GM12892 (cell line): Measurements from ENCODE around the gene EEF1AKMT4.

Source experiments
- DNase-seq: peaks from one replicate; pipeline ENCODE4 v3.0.0; 2011; ENCODE audit not compliant: insufficient read length
- FAIRE-seq: peaks from 2 replicates; lab custom pipeline; 2011; peaks lifted over from hg19 to GRCh38; lab: Jason Lieb, UNC
- POLR2A ChIP-seq: IDR thresholded peaks from 2 replicates; pipeline ENCODE4 v1.6.1; 2011; ENCODE audit warnings: low read depth, low read length, control low read depth
- POLR2AphosphoS5 ChIP-seq: IDR thresholded peaks from 2 replicates; pipeline ENCODE4 v1.6.1; 2011; ENCODE audit warnings: low read depth, low read length, control low read depth
- TAF1 ChIP-seq: IDR thresholded peaks from 2 replicates; pipeline ENCODE4 v1.6.1; 2011; ENCODE audit warnings: low read depth, mild to moderate bottlenecking, control low read depth, low read length, borderline replicate concordance

EEF1AKMT4 gene

DNA sequence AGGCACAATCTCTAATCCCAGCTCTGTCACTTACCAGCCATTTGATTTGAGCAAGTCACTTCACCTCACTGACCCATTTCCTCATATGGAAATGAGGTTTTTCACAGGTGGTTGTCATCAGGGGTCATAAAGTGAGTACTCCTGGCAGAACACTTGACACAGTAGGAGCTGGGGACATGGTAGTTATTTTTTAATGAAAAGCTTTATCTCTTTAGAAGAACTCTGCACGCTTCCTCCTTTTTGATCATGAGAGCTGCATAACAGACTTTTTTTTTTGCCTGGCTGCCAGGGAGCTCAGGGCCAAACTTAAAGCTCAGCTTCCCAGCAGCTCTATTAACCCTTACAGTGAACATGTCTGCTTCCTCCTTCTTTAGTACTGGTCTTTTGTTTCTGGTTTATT, 11.7 kb upstream of the EEF1AKMT4 start:
- no peak for TF ChIP-seq TAF1
- no peak for TF ChIP-seq POLR2AphosphoS5
- no peak for TF ChIP-seq POLR2A
- DNase-seq (no peak), FAIRE-seq (no peak)

DNA sequence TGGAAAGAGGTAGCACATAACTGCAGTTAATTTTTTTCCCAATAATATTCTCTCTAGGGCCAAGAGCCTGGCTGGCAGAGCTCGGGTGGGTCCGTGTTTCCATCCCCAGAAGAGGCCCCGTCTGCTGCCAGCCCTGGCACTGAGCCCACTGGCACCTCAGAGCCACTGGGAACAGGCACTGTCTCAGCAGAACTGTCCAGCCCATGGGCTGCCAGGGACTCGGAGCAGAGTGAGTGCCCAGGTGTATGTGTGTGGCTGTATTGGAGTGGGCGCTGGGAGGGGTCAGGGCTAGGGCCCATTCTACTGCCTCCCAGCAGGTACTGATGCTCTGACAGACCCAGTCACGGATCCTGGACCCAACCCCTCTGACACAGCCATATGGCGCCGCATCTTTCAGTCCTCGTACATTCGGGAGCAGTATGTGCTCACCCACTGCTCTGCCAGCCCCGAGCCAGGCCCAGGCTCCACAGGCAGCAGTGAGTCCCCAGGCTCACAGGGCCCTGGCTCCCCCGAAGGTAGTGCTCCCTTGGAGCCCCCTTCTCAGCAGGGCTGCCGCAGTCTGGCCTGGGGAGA, 11.1 kb upstream of the EEF1AKMT4 start:
- FAIRE-seq (no peak), DNase-seq (no peak)
- no peak for TF ChIP-seq POLR2A
- no peak for TF ChIP-seq TAF1
- TF ChIP-seq POLR2AphosphoS5: no peak

DNA sequence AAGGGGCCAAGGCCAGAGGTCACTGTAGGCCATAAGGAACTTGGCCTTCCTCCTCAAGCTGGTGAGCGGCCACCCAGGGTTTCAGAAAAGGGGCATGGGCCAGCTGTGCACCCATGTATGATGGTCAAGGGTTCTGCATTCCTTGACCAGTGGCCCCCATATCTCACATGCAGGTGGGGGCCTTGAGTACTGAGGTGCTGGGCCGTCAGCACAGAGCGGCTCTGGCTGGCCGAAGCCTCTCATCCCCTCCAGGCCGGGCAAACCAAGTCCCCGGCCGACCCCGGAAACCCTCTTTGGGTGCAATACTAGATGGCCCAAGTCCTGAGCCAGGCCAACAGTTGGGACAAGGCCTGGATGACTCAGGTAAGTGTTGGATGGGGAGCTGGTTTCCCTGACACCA, 10.3 kb upstream of the EEF1AKMT4 start:
- TF ChIP-seq POLR2AphosphoS5 (no peak), POLR2A (no peak), TAF1 (no peak)
- no peak for DNase-seq
- no peak for FAIRE-seq

DNA sequence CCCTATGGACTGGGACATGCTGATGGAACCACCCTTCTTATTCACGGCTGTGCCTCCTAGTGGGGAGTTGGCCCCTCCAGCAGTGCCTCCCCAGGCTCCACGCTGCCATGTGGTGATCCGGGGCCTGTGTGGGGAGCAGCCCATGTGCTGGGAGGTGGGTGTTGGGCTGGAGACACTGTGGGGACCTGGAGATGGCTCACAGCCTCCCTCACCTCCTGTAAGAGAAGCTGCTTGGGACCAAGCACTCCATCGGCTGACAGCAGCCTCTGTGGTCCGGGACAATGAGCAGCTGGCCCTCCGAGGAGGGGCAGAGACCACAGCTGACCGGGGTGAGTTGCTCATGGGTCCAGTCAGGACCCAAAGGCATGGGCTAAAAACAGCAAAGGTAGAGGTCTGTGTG, 9.8 kb upstream of the EEF1AKMT4 start:
- FAIRE-seq (no peak), DNase-seq (no peak)
- TF ChIP-seq POLR2AphosphoS5: no peak
- TF ChIP-seq POLR2A: no peak
- no peak for TF ChIP-seq TAF1

DNA sequence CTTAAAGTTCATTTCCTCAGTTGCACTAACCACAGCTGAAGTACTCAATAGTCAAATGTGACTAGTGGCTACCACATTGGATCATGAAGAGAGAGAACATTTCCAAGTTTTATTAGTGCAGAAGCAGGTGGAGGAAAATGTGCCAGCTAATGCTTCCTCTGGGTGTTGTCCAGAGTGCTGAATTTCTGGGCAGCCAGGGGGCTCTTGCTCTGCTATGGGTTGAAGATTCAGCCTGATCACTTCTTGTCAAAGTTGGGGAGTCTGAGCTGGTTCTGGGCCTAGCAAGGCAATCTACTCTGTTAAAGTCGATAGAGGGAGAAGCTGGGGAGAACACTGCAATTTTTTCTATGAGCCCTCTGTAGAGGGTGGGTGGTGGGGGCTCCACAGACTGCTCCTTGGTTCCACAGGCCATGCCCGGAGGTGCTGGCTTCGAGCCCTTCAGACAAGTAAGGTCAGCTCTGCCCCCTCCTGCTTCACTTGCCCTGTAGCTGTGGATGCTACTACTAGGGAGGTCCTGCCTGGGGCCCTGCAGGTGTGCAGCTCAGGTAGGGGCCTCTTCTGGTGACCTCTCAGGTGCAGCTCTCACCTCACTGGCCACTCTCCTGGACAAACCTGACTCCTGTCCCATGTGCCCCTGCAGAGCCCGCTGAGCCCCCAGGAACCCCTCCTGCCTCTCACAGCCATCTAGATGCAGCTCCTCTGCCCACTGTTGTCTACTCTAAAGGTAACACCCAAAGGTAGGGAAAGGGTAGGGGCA, 8.9 kb upstream of the EEF1AKMT4 start:
- FAIRE-seq (no peak), DNase-seq (no peak)
- TF ChIP-seq TAF1 (no peak), POLR2AphosphoS5 (no peak), POLR2A (no peak)

DNA sequence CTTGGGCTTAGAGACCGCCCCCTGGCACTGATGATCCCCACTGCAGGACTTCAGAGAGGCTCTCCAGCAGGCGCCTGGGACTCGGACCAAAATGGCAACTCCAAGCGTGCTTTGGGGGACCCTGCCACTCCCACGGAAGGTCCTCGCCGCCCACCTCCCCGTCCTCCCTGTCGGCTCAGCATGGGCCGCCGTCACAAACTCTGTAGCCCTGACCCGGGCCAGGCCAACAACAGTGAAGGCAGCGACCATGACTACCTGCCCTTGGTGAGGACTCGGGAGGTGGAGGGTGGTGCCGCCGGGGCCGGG, 8.4 kb upstream of the EEF1AKMT4 start:
- TF ChIP-seq TAF1 (no peak), POLR2AphosphoS5 (no peak), POLR2A (no peak)
- FAIRE-seq: no peak

DNA sequence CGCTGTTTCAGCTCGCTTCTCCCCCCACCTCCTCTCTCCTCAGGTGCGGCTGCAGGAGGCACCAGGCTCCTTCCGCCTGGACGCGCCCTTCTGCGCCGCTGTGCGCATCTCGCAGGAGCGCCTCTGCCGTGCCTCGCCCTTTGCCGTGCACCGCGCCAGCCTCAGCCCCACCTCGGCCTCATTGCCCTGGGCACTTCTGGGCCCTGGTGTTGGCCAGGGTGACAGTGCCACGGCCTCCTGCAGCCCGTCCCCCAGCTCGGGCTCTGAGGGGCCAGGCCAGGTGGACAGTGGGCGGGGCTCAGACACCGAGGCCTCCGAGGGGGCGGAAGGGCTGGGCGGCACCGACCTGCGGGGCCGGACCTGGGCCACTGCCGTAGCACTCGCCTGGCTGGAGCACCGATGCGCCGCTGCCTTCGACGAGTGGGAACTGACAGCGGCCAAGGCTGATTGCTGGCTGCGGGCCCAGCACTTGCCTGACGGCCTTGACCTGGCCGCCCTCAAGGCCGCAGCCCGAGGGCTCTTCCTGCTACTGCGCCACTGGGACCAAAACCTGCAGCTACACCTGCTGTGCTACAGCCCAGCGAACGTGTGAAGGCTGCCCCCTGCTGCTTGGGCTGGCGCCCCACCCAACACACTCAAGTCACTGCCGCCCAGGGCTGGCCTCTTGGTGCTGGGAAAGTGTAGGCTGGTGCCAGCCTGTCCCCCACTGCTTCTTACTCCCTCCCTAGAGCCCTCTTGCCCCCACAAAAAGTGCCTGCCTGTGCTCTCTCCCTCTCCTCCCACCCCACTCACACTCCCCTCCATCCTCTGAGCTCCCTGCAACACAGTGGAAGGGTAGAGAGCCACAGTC, 7.8 kb upstream of the EEF1AKMT4 start:
- no peak for TF ChIP-seq POLR2AphosphoS5
- no peak for TF ChIP-seq TAF1
- TF ChIP-seq POLR2A: no peak
- no peak for DNase-seq
- FAIRE-seq: no peak

More for the DNA sequence above, 8.4 kb upstream of the EEF1AKMT4 start:
- no peak for DNase-seq

DNA sequence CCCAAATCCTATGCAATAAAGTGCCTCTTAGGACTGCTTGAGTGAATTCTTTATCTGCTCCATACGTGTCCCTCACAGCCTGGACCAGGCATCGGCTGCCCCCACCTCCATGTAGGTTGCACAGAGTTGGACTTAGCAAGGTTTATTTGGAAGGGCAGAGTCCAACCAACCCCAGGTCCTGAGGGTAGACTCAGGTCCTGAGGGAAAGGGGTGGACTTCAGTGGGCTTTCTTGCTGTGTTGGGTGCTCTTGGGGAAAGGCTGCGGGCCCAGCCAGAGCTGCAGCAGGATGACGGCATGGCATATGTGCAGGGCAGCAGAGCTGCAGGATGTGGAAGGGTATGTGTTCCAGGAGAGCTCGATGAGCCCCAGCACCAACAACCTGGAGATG, 7.2 kb upstream of the EEF1AKMT4 start:
- no peak for FAIRE-seq
- no peak for DNase-seq
- TF ChIP-seq POLR2AphosphoS5: no peak
- TF ChIP-seq POLR2A: no peak
- TF ChIP-seq TAF1: no peak

DNA sequence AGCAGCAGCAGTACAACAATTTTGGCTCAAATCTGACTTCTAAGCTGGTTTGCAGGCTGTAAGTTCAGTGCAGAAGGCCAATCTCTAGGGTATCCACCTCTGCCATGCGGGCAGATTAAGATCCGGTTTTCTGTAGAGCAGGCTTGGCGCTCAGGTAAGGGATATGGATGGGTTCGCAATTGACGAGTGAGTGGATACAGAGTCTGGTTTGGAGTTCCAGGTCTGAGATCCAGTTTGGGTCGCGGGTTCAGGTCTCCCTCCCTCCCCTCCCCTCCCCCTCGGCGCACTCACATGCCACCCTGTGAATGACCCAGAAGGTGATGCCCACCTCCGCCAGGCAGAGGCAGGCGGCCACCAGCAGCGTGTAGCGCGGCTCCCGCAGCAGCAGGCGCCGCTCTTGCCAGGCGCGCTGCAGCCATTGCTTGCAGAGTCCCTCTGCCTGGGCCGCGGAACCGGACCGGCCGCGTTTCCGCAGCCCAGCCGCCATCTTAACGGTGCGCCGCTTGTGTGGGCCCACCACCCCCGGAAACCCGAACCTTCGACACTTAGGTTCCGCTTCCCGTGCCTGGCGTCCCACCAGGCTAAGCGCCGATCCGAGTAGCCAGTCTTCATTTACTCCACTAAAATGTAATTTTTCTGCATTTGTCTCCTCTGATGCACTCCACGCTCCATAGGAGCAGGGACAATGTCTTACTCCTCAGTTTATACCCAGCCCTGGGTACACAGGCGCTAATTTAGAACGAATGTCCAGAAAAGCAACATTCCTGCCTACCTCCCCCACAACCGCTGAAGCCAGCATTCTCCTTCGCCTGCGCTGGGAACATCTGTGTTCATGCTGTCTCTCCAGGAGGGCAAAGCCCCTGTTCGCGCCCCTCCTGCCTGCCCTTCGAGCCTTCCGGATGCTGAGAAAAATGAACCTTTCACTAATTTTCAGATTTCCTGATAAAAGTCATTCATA, 739 bp upstream of the EEF1AKMT4 start, which contains the start of gene ALG3:
ALG3 (minus strand) TSS at position 509 of the 958 bp plus-strand sequence; CDS start at position 487, 22 bp downstream.
- FAIRE-seq: peak; percentile 86
- DNase-seq: peak; percentile 77
- TF ChIP-seq POLR2A (peak; percentile 97), TAF1 (peak; percentile 97), POLR2AphosphoS5 (peak; percentile 86)

DNA sequence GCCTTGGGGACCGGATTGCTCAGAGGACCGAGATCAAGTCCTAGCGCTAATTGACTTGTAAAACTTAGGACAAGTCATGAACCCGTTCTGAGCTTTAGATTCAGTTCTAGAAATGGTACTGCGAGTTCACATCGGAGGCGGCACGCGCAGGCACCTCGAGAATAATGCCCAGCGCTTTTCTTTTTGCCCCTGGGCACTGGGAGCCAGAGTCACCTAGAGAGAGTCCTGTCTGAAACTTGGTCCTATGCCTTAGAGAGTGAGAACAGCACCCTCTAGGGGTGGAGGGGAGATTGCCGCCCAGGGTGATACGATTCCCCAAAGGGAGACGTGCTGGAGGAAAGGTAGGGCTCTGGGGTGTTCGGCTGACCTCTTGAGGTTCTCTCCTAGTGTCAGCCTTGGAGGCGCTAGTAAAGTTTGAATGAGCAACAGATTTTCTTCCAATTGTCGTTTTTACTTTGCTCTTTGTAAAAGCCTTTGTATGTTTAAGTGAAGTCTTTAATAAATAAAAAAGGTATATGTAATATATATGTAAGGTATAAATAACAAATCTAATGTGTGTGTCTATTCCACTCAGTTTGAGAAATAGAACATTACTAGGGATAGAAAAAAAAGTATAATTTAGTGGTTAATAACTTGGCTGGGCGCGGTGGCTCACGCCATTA, 826 bp downstream of the EEF1AKMT4 start:
- TF ChIP-seq TAF1 (no peak), POLR2AphosphoS5 (no peak), POLR2A (no peak)
- DNase-seq: peak; percentile 80
- FAIRE-seq: peak; percentile 80
